Measurements from ENCODE around the gene NSMCE1. TPM values are rescaled to one million over a fixed set of nuclear protein-coding genes. Genes with fewer than 3 reads are reported as not detected.
"Not testable (repeated sequence)": the region's sequence is repeated elsewhere in the genome, so short reads cannot be mapped to it uniquely, and the experiment has no call there.

Gene NSMCE1
- total RNA-seq, 2 experiments from 2014 or later = 110 to 127 TPM

- no peaks in the 10 kb centered on the region for H3K9me3 Mint-ChIP-seq (ENCODE audit: low read depth)
- no peak for DNase-seq
- H3K4me1 Mint-ChIP-seq = peaks cover 5% of the 10 kb centered on the region
- ChIA-PET POLR2A (interaction anchor here (0.6 kb wide), 1 partner anchor 14 kb away, joined by 3 read pairs; no protein-coding TSS in a partner anchor), CTCF (interaction anchor here (0.6 to 1.4 kb wide), 2 partner anchors 9 to 157 kb away, joined by 4 to 6 read pairs; no protein-coding TSS in a partner anchor)
- H3K27me3 Mint-ChIP-seq = no peaks in the 10 kb centered on the region
- no peak overlapping the region for H3K4me3 Mint-ChIP-seq
- H3K27ac Mint-ChIP-seq = no peak overlapping the region
- peaks cover 12% of the 10 kb centered on the region for H3K36me3 Mint-ChIP-seq (ENCODE audit: low read depth)
- no peak for ATAC-seq
- intact Hi-C loops (cut with DNase I, micrococcal nuclease) = loop anchor here in 1 of 2 experiments (5.0 kb wide), 1 partner anchor 52 kb away; the partner anchor contains the start of gene NSMCE1
Observed at GRCh38 chr16:27215660-27216059, 52.9 kb downstream of the NSMCE1 start.

DNA sequence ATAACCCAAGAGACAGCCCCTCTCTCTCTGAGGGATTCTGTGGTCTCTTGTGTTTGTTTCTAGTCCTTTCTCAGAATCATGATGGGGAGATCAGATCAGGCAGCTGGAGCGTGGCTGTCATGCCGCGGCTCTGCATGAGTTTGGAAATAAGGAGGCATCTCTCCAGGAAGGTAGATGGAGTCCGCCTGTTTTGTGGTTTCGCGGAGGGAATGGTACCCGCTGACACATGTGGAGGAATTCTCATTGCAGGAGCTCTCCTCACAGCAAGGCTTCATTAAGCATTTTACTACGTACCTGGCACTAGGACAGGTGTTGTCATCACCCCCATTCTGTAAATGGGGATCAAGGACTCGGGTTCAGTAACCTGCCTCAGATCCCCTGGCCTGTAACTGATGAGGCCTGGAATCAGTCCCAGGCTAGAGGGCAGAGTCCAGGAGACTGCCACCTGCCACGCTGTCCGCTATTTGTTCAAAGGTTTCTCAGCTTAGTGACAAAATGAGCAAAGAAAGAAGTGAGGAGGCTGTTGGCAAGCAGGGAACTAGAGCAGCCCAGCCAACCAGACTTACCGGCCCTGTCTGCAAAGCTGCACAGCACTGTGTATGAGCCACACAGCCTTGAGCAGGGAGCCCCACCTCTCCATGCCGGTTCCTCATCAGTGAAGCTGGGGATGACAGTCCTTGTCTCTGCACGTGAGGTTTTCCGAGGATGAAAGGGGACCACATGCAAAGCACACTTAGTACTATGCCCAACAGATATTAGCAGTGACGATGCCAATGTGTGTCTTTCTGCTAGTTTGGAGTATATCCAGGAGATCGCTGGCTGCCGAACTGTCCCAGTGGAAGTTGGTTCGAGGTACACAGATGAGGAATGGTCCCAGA lies 54.2 kb downstream of the NSMCE1 start:
- intact Hi-C loops (cut with DNase I, micrococcal nuclease) = no loop called here
- Mint-ChIP-seq H3K4me1 (peaks cover 5% of the 10 kb centered on the region), H3K4me3 (no peak overlapping the region), H3K9me3 (ENCODE audit: low read depth) (no peaks in the 10 kb centered on the region), H3K27ac (no peak overlapping the region), H3K36me3 (ENCODE audit: low read depth) (peaks cover 12% of the 10 kb centered on the region), H3K27me3 (no peaks in the 10 kb centered on the region)
- CTCF ChIA-PET = no interaction called here
- POLR2A ChIA-PET = no interaction called here
- DNase-seq (no peak), ATAC-seq (no peak)

DNA sequence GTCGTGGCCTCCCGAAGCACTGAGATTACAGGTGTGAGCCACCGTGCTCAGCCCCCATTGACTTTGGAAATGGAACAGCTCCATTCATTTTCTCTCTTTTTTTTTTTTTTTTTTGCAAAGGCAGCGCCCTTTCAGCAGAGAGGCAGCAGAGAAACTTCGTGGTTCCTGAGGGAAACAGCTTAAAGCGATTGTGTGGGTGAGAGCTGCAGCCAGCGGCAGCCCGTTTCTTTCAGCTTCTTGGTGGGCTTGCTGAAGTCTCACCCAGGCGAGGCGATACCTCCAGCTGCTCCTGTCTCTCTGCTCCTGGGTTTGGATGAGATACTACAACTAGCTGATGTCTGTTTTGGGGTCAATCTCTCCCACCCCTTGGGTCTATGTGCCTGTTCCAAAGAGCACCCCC lies 57.5 kb downstream of the NSMCE1 start:
- DNase-seq (no peak), ATAC-seq (no peak)
- H3K9me3 Mint-ChIP-seq (ENCODE audit: low read depth) = no peaks in the 10 kb centered on the region
- peaks cover 12% of the 10 kb centered on the region for H3K36me3 Mint-ChIP-seq (ENCODE audit: low read depth)
- CTCF ChIA-PET = interaction anchor here (0.6 to 1.7 kb wide), 4 partner anchors 24 to 164 kb away, joined by 4 to 6 read pairs (median 4); no protein-coding TSS in a partner anchor
- intact Hi-C loops (cut with DNase I, micrococcal nuclease) = no loop called here
- H3K4me1 Mint-ChIP-seq = peaks cover 5% of the 10 kb centered on the region
- H3K27ac Mint-ChIP-seq = no peak overlapping the region
- POLR2A ChIA-PET = interaction anchor here (0.7 to 0.9 kb wide), 2 partner anchors 24 to 86 kb away, joined by 3 to 6 read pairs; no protein-coding TSS in a partner anchor
- H3K4me3 Mint-ChIP-seq = no peak overlapping the region
- no peaks in the 10 kb centered on the region for H3K27me3 Mint-ChIP-seq

GRCh38 chr16:27210174-27210573 lies 58.4 kb downstream of the NSMCE1 start:
- H3K27ac Mint-ChIP-seq = no peak overlapping the region
- H3K9me3 Mint-ChIP-seq (ENCODE audit: low read depth) = no peaks in the 10 kb centered on the region
- ChIA-PET CTCF (interaction anchor here (1.4 to 2.0 kb wide), 3 partner anchors 25 to 30 kb away, joined by 4 to 6 read pairs (median 6); no protein-coding TSS in a partner anchor), POLR2A (no interaction called here)
- DNase-seq (no peak), ATAC-seq (no peak)
- peaks cover 5% of the 10 kb centered on the region for H3K4me1 Mint-ChIP-seq
- no peaks in the 10 kb centered on the region for H3K27me3 Mint-ChIP-seq
- H3K36me3 Mint-ChIP-seq (ENCODE audit: low read depth) = peaks cover 8% of the 10 kb centered on the region
- intact Hi-C loops (cut with DNase I, micrococcal nuclease) = no loop called here
- H3K4me3 Mint-ChIP-seq = no peak overlapping the region

DNA sequence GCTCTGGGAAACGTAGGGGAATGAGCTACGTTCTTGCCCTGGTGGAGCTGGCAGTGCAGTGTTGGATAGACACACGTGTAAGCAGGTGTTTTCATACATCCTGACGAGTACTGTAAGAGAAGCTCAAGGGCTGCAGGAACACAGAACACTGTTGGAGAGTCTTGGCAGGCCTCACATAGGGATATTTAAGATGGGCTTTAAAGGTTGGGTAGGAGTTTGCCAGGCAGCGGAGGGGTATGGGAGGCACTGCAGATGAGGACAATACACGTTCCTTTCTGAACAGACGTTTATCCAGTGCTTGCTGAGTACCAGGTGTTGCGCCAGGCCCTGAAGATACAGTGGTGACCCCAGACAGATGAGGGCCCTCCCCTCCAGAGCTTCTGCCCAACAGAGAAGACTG lies 59.0 kb downstream of the NSMCE1 start:
- no peak overlapping the region for H3K27ac Mint-ChIP-seq
- H3K36me3 Mint-ChIP-seq (ENCODE audit: low read depth) = peaks cover 4% of the 10 kb centered on the region
- no peaks in the 10 kb centered on the region for H3K27me3 Mint-ChIP-seq
- ChIA-PET POLR2A (no interaction called here), CTCF (interaction anchor here (1.7 to 2.0 kb wide), 2 partner anchors 25 to 30 kb away, joined by 6 read pairs; no protein-coding TSS in a partner anchor)
- ATAC-seq = no peak
- intact Hi-C loops (cut with DNase I, micrococcal nuclease) = no loop called here
- H3K4me1 Mint-ChIP-seq = peaks cover 5% of the 10 kb centered on the region
- DNase-seq = no peak
- no peaks in the 10 kb centered on the region for H3K9me3 Mint-ChIP-seq (ENCODE audit: low read depth)
- no peak overlapping the region for H3K4me3 Mint-ChIP-seq

GRCh38 chr16:27208796-27209195 lies 59.8 kb downstream of the NSMCE1 start:
- Mint-ChIP-seq H3K27ac (no peak overlapping the region), H3K36me3 (ENCODE audit: low read depth) (peaks cover 5% of the 10 kb centered on the region), H3K4me1 (peaks cover 10% of the 10 kb centered on the region), H3K27me3 (no peaks in the 10 kb centered on the region), H3K9me3 (ENCODE audit: low read depth) (no peaks in the 10 kb centered on the region), H3K4me3 (no peak overlapping the region)
- DNase-seq (no peak), ATAC-seq (no peak)
- ChIA-PET CTCF (interaction anchor here (0.7 to 2.0 kb wide), 2 partner anchors 11 to 26 kb away, joined by 3 to 6 read pairs; no protein-coding TSS in a partner anchor), POLR2A (no interaction called here)
- intact Hi-C loops (cut with DNase I, micrococcal nuclease) = no loop called here

- Mint-ChIP-seq H3K27ac (no peak overlapping the region), H3K36me3 (ENCODE audit: low read depth) (peaks cover 7% of the 10 kb centered on the region), H3K4me3 (no peak overlapping the region), H3K9me3 (ENCODE audit: low read depth) (no peaks in the 10 kb centered on the region), H3K27me3 (no peaks in the 10 kb centered on the region), H3K4me1 (peaks cover 11% of the 10 kb centered on the region)
- ChIA-PET CTCF (interaction anchor here (2.0 kb wide), 1 partner anchor 27 kb away, joined by 6 read pairs; no protein-coding TSS in a partner anchor), POLR2A (no interaction called here)
- no peak for ATAC-seq
- intact Hi-C loops (cut with DNase I, micrococcal nuclease) = no loop called here
- no peak for DNase-seq
Observed at GRCh38 chr16:27208081-27208680, 60.4 kb downstream of the NSMCE1 start.

GRCh38 chr16:27207121-27207520 lies 61.5 kb downstream of the NSMCE1 start:
- ATAC-seq; H3K27ac Mint-ChIP-seq; H3K36me3 Mint-ChIP-seq (ENCODE audit: low read depth); H3K9me3 Mint-ChIP-seq (ENCODE audit: low read depth); DNase-seq; intact Hi-C loops (cut with DNase I, micrococcal nuclease); H3K27me3 Mint-ChIP-seq; H3K4me3 Mint-ChIP-seq; CTCF ChIA-PET: not testable (repeated sequence)
- H3K4me1 Mint-ChIP-seq = peaks cover 21% of the 10 kb centered on the region
- POLR2A ChIA-PET = interaction anchor here (0.5 to 0.7 kb wide), 2 partner anchors 15 to 20 kb away, joined by 3 read pairs; no protein-coding TSS in a partner anchor

GRCh38 chr16:27205423-27206065 lies 63.0 kb downstream of the NSMCE1 start:
- DNase-seq (no peak), ATAC-seq (no peak)
- no peak overlapping the region for H3K4me3 Mint-ChIP-seq
- POLR2A ChIA-PET = interaction anchor here (1.2 to 1.3 kb wide), 2 partner anchors 32 to 173 kb away, joined by 3 to 6 read pairs; no protein-coding TSS in a partner anchor
- intact Hi-C loops (cut with DNase I, micrococcal nuclease) = no loop called here
- CTCF ChIA-PET = interaction anchor here (0.6 to 1.0 kb wide), 3 partner anchors 30 to 202 kb away, joined by 3 read pairs; no protein-coding TSS in a partner anchor
- no peak overlapping the region for H3K27ac Mint-ChIP-seq
- H3K4me1 Mint-ChIP-seq = peaks cover 28% of the 10 kb centered on the region
- no peaks in the 10 kb centered on the region for H3K9me3 Mint-ChIP-seq (ENCODE audit: low read depth)
- no peaks in the 10 kb centered on the region for H3K27me3 Mint-ChIP-seq
- peaks cover 3% of the 10 kb centered on the region for H3K36me3 Mint-ChIP-seq (ENCODE audit: low read depth)

- Mint-ChIP-seq H3K36me3 (ENCODE audit: low read depth) (peaks cover 3% of the 10 kb centered on the region), H3K4me1 (peaks cover 39% of the 10 kb centered on the region), H3K9me3 (ENCODE audit: low read depth) (no peaks in the 10 kb centered on the region), H3K4me3 (peak overlapping the region; percentile 89), H3K27me3 (no peaks in the 10 kb centered on the region), H3K27ac (peak overlapping the region; percentile 100)
- ATAC-seq = no peak
- intact Hi-C loops (cut with DNase I, micrococcal nuclease) = loop anchor here (5.0 kb wide), 3 partner anchors 37 to 1947 kb away; partner anchors contain the start of genes APOBR (in 1 of the 2), CLN3 (in 1 of the 2) and ZKSCAN2 (in 1 of the 2)
- POLR2A ChIA-PET = interaction anchor here (0.6 to 1.9 kb wide), 15 partner anchors 8 to 1750 kb away, joined by 3 to 8 read pairs (median 4); partner anchors contain the start of gene NSMCE1
- CTCF ChIA-PET = interaction anchor here (0.6 to 3.2 kb wide), 12 partner anchors 24 to 203 kb away, joined by 3 to 20 read pairs (median 4); no protein-coding TSS in a partner anchor
- DNase-seq = no peak
Observed at GRCh38 chr16:27204312-27204915, 64.2 kb downstream of the NSMCE1 start.

Data from activated CD4-positive, alpha-beta T cell treated with anti-CD3 and anti-CD28 coated beads for 36 hours (primary cell).